H9 (cell line): ENCODE data around the gene NR1D1. TPM values are rescaled to one million over a fixed set of nuclear protein-coding genes. Genes with fewer than 3 reads are reported as not detected.

Source experiments
- DNase-seq: peaks from one replicate; pipeline ENCODE4 v3.0.0-alpha.2; 2017
- H2AFZ ChIP-seq: one replicate; pipeline ENCODE4 v1.6.1; 2013; ENCODE audit warnings: mild to moderate bottlenecking, low read length, control low read depth, moderate library complexity
- H2AK5ac ChIP-seq: 2 replicates; pipeline ENCODE4 v1.6.1; 2013; ENCODE audit warnings: low read length, control low read depth, mixed read lengths; ENCODE audit not compliant: insufficient read length
- H2BK120ac ChIP-seq: one replicate; pipeline ENCODE4 v1.6.1; 2013; ENCODE audit warnings: low read depth, mild to moderate bottlenecking, low read length, control low read depth, inconsistent platforms; ENCODE audit not compliant: poor library complexity, severe bottlenecking
- H2BK12ac ChIP-seq: 2 replicates; pipeline ENCODE4 v1.6.1; 2013; ENCODE audit warnings: low read length, control low read depth, mixed read lengths, low read depth; ENCODE audit not compliant: insufficient read length
- H2BK15ac ChIP-seq: 2 replicates; pipeline ENCODE4 v1.6.1; 2013; ENCODE audit warnings: low read depth, low read length, control low read depth
- H2BK20ac ChIP-seq: one replicate; pipeline ENCODE4 v1.6.1; 2013; ENCODE audit warnings: low read depth, mild to moderate bottlenecking, low read length, control low read depth, inconsistent platforms; ENCODE audit not compliant: poor library complexity, severe bottlenecking
- H2BK5ac ChIP-seq: 2 replicates; pipeline ENCODE4 v1.6.1; 2013; ENCODE audit warnings: low read length, control low read depth, mixed read lengths; ENCODE audit not compliant: insufficient read length
- H3K14ac ChIP-seq: 2 replicates; pipeline ENCODE4 v1.6.1; 2013; ENCODE audit warnings: low read length, control low read depth; ENCODE audit not compliant: insufficient read depth
- H3K18ac ChIP-seq: 2 replicates; pipeline ENCODE4 v1.6.1; 2013; ENCODE audit warnings: low read depth, mild to moderate bottlenecking, mixed read lengths, low read length, control low read depth; ENCODE audit not compliant: insufficient read length
- H3K23ac ChIP-seq: 2 replicates; pipeline ENCODE4 v1.6.1; 2013; ENCODE audit warnings: low read length, control low read depth, mixed read lengths, low read depth; ENCODE audit not compliant: insufficient read length
- H3K23me2 ChIP-seq: 2 replicates; pipeline ENCODE4 v1.6.1; 2013; ENCODE audit warnings: low read depth, mild to moderate bottlenecking, mixed read lengths, low read length, control low read depth; ENCODE audit not compliant: insufficient read length, poor library complexity, severe bottlenecking
- H3K27ac ChIP-seq: 2 replicates; pipeline ENCODE4 v1.5.1; 2013; ENCODE audit warnings: low read length, control low read depth, mixed read lengths, low read depth; ENCODE audit not compliant: insufficient read length
- H3K27me3 ChIP-seq: 2 replicates; pipeline ENCODE4 v1.6.1; 2013; ENCODE audit warnings: low read length, control low read depth, inconsistent platforms; ENCODE audit not compliant: insufficient read depth
- H3K4ac ChIP-seq: 2 replicates; pipeline ENCODE4 v1.6.1; 2013; ENCODE audit warnings: low read depth, mild to moderate bottlenecking, control low read depth, inconsistent platforms, low read length, moderate library complexity
- H3K4me1 ChIP-seq: 2 replicates; pipeline ENCODE4 v1.6.1; 2013; ENCODE audit warnings: low read length, control low read depth, inconsistent platforms; ENCODE audit not compliant: insufficient read depth
- H3K4me2 ChIP-seq: 2 replicates; pipeline ENCODE4 v1.6.1; 2013; ENCODE audit warnings: low read length, control low read depth, mixed read lengths; ENCODE audit not compliant: insufficient read length, insufficient read depth
- H3K56ac ChIP-seq: 2 replicates; pipeline ENCODE4 v1.6.1; 2013; ENCODE audit warnings: low read depth, mild to moderate bottlenecking, mixed read lengths, low read length, control low read depth; ENCODE audit not compliant: insufficient read length
- H3K79me1 ChIP-seq: 2 replicates; pipeline ENCODE4 v1.6.1; 2013; ENCODE audit warnings: low read depth, mild to moderate bottlenecking, moderate library complexity, low read length, control low read depth, inconsistent platforms; ENCODE audit not compliant: insufficient read depth, poor library complexity, severe bottlenecking
- H3K79me2 ChIP-seq: 2 replicates; pipeline ENCODE4 v1.6.1; 2013; ENCODE audit warnings: low read length, control low read depth, inconsistent platforms; ENCODE audit not compliant: insufficient read depth
- H3K9ac ChIP-seq: 2 replicates; pipeline ENCODE4 v1.6.1; 2013; ENCODE audit warnings: low read length, control low read depth, mixed read lengths; ENCODE audit not compliant: insufficient read length; ENCODE audit errors: extremely low read depth
- H3K9me3 ChIP-seq: one replicate; pipeline ENCODE4 v1.6.1; 2013; ENCODE audit warnings: low read depth, low read length, inconsistent platforms; ENCODE audit not compliant: control insufficient read depth
- H3T11ph ChIP-seq: one replicate; pipeline ENCODE4 v1.6.1; 2013; ENCODE audit warnings: mild to moderate bottlenecking, low read length, control low read depth, inconsistent platforms
- H4K20me1 ChIP-seq: one replicate; pipeline ENCODE4 v1.6.1; 2013; ENCODE audit not compliant: control insufficient read depth, insufficient read length, insufficient read depth
- H4K5ac ChIP-seq: 2 replicates; pipeline ENCODE4 v1.6.1; 2013; ENCODE audit warnings: low read depth, mild to moderate bottlenecking, mixed read lengths, low read length, control low read depth; ENCODE audit not compliant: insufficient read length
- H4K8ac ChIP-seq: replicated peaks from 2 replicates; pipeline ENCODE4 v1.6.1; 2013; ENCODE audit warnings: low read length, control low read depth, mixed read lengths, low read depth; ENCODE audit not compliant: insufficient read length
- H4K91ac ChIP-seq: 2 replicates; pipeline ENCODE4 v1.6.1; 2013; ENCODE audit warnings: low read depth, mild to moderate bottlenecking, moderate library complexity, mixed read lengths, low read length, control low read depth; ENCODE audit not compliant: insufficient read length
- H3K27ac Mint-ChIP-seq, 3 experiments: 2 replicates in 2 of 3; 3 replicates in 1 of 3; pipeline ENCODE4 v1.8.0; 2020 to 2021; ENCODE audit warnings: mixed read lengths in 3 of 3, mild to moderate bottlenecking in 1 of 3, moderate library complexity in 1 of 3
- H3K27me3 Mint-ChIP-seq: 2 replicates; pipeline ENCODE4 v1.8.0; 2021; ENCODE audit warnings: low read depth, mild to moderate bottlenecking, moderate library complexity, mixed read lengths
- H3K36me3 Mint-ChIP-seq, 3 experiments: 2 replicates in 2 of 3; 3 replicates in 1 of 3; pipeline ENCODE4 v1.8.0; 2020 to 2021; ENCODE audit warnings: low read depth in 3 of 3, mixed read lengths in 3 of 3; ENCODE audit not compliant: insufficient read depth in 1 of 3
- H3K4me1 Mint-ChIP-seq, 2 experiments: 2 replicates each; pipeline ENCODE4 v1.8.0; 2020; ENCODE audit warnings: mixed read lengths in 2 of 2
- H3K4me3 Mint-ChIP-seq, 2 experiments: 2 replicates in 1 of 2; 3 replicates in 1 of 2; pipeline ENCODE4 v1.8.0; 2020 to 2021; ENCODE audit warnings: mild to moderate bottlenecking in 2 of 2, mixed read lengths in 2 of 2, moderate library complexity in 1 of 2
- H3K9me3 Mint-ChIP-seq, 2 experiments: 2 replicates in 1 of 2; 3 replicates in 1 of 2; pipeline ENCODE4 v1.8.0; 2020; ENCODE audit warnings: mild to moderate bottlenecking in 2 of 2, mixed read lengths in 2 of 2, moderate library complexity in 1 of 2
- CTCF ChIP-seq: fragments of 200-600 bp; sonication (generic); conservative IDR thresholded peaks from 3 replicates; pipeline ENCODE4 v1.8.0; 2021; ENCODE audit warnings: antibody characterized with exemption, mild to moderate bottlenecking
- WGBS: extraction: QIAGEN DNeasy Blood & Tissue Kit; methylation state at CpG from one replicate; pipeline ENCODE4 v1.1.7; 2013; ENCODE audit warnings: missing lambda C conversion rate, low lambda C conversion rate, mixed read lengths; ENCODE audit not compliant: insufficient read length; ENCODE audit errors: extremely low coverage; 5-methylcytosine and 5-hydroxymethylcytosine counted together
- total RNA-seq: library from RNA; stranded (reverse); gene quantifications from 2 replicates; pipeline ENCODE4 v1.2.1, GENCODE V29; 2021

Gene NR1D1
- total RNA-seq, 1 experiment from 2014 or later: 8.6 TPM

- Histone ChIP-seq H4K8ac (no peak overlapping the region), H3K14ac (no peak overlapping the region), H3K23me2 (no peaks in the 10 kb centered on the region), H3K79me1 (no peaks in the 10 kb centered on the region), H3K4me1 (peaks cover 2% of the 10 kb centered on the region; the same call in 1 of the 2 replicates), H2BK12ac (no peak overlapping the region), H2BK20ac (no peak overlapping the region), H4K5ac (no peak overlapping the region), H2BK5ac (no peak overlapping the region), H3T11ph (no peak overlapping the region), H4K91ac (no peak overlapping the region), H3K23ac (no peak overlapping the region), H2BK15ac (no peak overlapping the region), H4K20me1 (no peaks in the 10 kb centered on the region), H3K4me2 (no peak overlapping the region), H2AFZ (no peak overlapping the region), H3K27me3 (no peaks in the 10 kb centered on the region), H3K4ac (no peak overlapping the region), H3K56ac (no peak overlapping the region), H2AK5ac (no peak overlapping the region), H3K18ac (no peak overlapping the region), H3K27ac (no peak overlapping the region), H3K79me2 (no peaks in the 10 kb centered on the region), H2BK120ac (no peak overlapping the region), H3K9ac (no peak overlapping the region), H3K9me3 (no peaks in the 10 kb centered on the region)
- no peak overlapping the region for H3K4me3 Mint-ChIP-seq
- no CpG with 5 or more reads among the region's 3 CpGs for WGBS
- H3K9me3 Mint-ChIP-seq: no peaks in the 10 kb centered on the region
- H3K4me1 Mint-ChIP-seq: peaks cover 16 to 21% of the 10 kb centered on the region in 2 experiments
- no peak for TF ChIP-seq CTCF
- no peak for DNase-seq
- H3K27ac Mint-ChIP-seq: no peak overlapping the region
- peaks cover 2 to 9% (median 5%) of the 10 kb centered on the region in 3 experiments; a peak in 4 of 7 replicates for H3K36me3 Mint-ChIP-seq
- H3K27me3 Mint-ChIP-seq: no peaks in the 10 kb centered on the region
These were observed 20.8 kb downstream of the NR1D1 start for GRCh38 chr17:40079545-40079944.
